NCI-H2196 treated with DMSO at 0.1 percent for 48 hours (cell line): ENCODE results near the gene OLR1.
"Not testable (repeated sequence)": the region's sequence is repeated elsewhere in the genome, so short reads cannot be mapped to it uniquely, and the experiment has no call there.

Source experiments
- DNase-seq: peaks from one replicate; lab custom pipeline; 2025; ENCODE audit not compliant: unreplicated experiment; lab: John Stamatoyannopoulos, UW

The OLR1 gene

GRCh38 chr12:10171973-10172728, at the start of gene OLR1:
TSS of gene OLR1 (minus strand) at chr12:10172132. CDS start at chr12:10172077, 55 bp downstream.
- no peak for DNase-seq

- DNase-seq, result peak; percentile 18
These were observed 48.6 kb upstream of the OLR1 start for GRCh38 chr12:10220398-10221077.

GRCh38 chr12:10218021-10218420, 46.1 kb upstream of the OLR1 start:
- DNase-seq, result no peak

- DNase-seq, result not testable (repeated sequence)
These were observed 44.0 kb upstream of the OLR1 start for GRCh38 chr12:10215946-10216345.

GRCh38 chr12:10215436-10215835, 43.5 kb upstream of the OLR1 start:
- DNase-seq, result no peak

- DNase-seq, result no peak
These were observed 42.9 kb upstream of the OLR1 start for GRCh38 chr12:10214895-10215267.

GRCh38 chr12:10214136-10214894, 42.4 kb upstream of the OLR1 start:
- no peak for DNase-seq

- no peak for DNase-seq
These were observed 41.5 kb upstream of the OLR1 start for GRCh38 chr12:10213168-10214135.

GRCh38 chr12:10212739-10213131, 40.8 kb upstream of the OLR1 start, which contains the start of gene GABARAPL1:
TSS of gene GABARAPL1 (plus strand) at chr12:10212877. CDS start at chr12:10213130, 253 bp downstream.
- DNase-seq, result peak; percentile 25

- DNase-seq, result peak; percentile 74
These were observed 40.2 kb upstream of the OLR1 start for GRCh38 chr12:10211940-10212738.

- no peak for DNase-seq
These were observed 39.4 kb upstream of the OLR1 start for GRCh38 chr12:10211101-10211939.

GRCh38 chr12:10210225-10210624, 38.3 kb upstream of the OLR1 start:
- DNase-seq, result no peak

GRCh38 chr12:10207136-10207535, 35.2 kb upstream of the OLR1 start:
- DNase-seq, result no peak

- DNase-seq, result no peak
These were observed 33.4 kb upstream of the OLR1 start for GRCh38 chr12:10205220-10205807.

GRCh38 chr12:10204495-10204894, 32.6 kb upstream of the OLR1 start:
- not testable (repeated sequence) for DNase-seq

GRCh38 chr12:10197879-10198278, 25.9 kb upstream of the OLR1 start:
- no peak for DNase-seq

- DNase-seq, result no peak
These were observed 24.3 kb upstream of the OLR1 start for GRCh38 chr12:10196210-10196609.

GRCh38 chr12:10194160-10194670, 22.3 kb upstream of the OLR1 start:
- DNase-seq, result no peak
